KOPT-K1 (cell line): ENCODE data around the gene SCN2A.
"Not testable (repeated sequence)": the region's sequence is repeated elsewhere in the genome, so short reads cannot be mapped to it uniquely, and the experiment has no call there.

Experiments used
- H3K27ac ChIP-seq: fragments of 200-600 bp; sonication (generic); 2 replicates; pipeline ENCODE4 v1.5.1; 2016; ENCODE audit warnings: antibody characterized with exemption, mild to moderate bottlenecking, low read depth, low read length; ENCODE audit not compliant: poor library complexity, severe bottlenecking
- H3K36me3 ChIP-seq: fragments of 200-600 bp; sonication (generic); 2 replicates; pipeline ENCODE4 v1.5.1; 2017; ENCODE audit warnings: antibody characterized with exemption, mild to moderate bottlenecking, low read length, moderate library complexity; ENCODE audit not compliant: insufficient read depth
- H3K9me3 ChIP-seq: fragments of 200-600 bp; sonication (generic); 2 replicates; pipeline ENCODE4 v1.5.1; 2017; ENCODE audit warnings: antibody characterized with exemption, low read length, mild to moderate bottlenecking; ENCODE audit not compliant: insufficient read depth, poor library complexity, severe bottlenecking

The SCN2A gene

DNA sequence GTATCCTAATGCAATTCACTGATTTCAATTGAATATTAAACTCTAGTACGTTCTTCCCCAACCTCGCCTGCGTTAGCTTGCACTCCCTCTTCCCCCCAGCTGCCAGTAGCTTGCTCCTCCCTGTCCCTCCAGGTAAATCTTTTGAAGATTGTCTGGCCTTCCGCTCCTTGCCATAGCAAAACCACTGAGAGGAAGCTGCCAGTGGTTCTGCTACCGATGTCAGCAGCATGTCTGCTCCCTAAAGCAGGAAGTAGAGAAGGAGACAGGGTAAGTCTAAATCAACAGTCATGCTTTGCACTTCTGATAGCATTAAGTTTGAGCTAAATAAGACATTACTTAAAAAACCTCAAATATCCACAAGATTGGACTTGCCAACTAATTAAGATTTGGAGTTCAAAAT is 89.1 kb downstream of the SCN2A start:
- Histone ChIP-seq H3K27ac (no peak overlapping the region), H3K36me3 (no peaks in the 10 kb centered on the region), H3K9me3 (no peaks in the 10 kb centered on the region)

DNA sequence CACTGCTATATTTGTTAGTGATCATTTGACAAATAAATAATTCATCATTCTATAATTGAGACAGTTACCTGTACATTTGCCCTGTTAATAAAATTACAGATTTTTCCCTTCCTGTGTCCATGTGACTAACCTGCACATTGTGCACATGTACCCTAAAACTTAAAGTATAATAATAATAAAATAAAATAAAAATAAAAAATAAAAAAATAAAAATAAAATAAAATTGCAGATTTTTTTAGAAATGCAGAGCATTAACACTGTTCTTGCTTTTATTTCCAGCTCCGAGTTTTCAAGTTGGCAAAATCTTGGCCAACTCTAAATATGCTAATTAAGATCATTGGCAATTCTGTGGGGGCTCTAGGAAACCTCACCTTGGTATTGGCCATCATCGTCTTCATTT is 105.1 kb downstream of the SCN2A start:
- not testable (repeated sequence) for H3K36me3 ChIP-seq, H3K9me3 ChIP-seq, H3K27ac ChIP-seq

DNA sequence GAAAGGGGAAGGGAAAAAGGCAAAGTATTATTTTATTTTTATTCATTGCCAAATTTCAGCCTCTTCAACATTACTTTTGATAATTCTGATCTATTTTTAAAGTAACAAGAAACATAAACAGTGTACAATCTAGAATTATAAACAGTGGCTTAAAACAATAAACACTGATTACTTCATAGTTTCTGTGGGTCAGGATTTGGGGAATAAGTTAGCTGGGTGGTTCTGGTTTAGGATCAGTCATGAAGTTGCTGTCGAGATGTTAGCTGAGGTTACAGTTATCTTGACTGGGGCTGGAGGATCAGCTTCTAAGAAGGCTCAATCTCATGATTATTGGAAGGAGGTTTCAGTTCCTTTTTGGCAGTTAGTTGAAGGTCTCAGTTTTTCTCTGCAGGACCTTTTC is 109.2 kb downstream of the SCN2A start:
- Histone ChIP-seq H3K27ac (no peak overlapping the region), H3K9me3 (no peaks in the 10 kb centered on the region), H3K36me3 (no peaks in the 10 kb centered on the region)

DNA sequence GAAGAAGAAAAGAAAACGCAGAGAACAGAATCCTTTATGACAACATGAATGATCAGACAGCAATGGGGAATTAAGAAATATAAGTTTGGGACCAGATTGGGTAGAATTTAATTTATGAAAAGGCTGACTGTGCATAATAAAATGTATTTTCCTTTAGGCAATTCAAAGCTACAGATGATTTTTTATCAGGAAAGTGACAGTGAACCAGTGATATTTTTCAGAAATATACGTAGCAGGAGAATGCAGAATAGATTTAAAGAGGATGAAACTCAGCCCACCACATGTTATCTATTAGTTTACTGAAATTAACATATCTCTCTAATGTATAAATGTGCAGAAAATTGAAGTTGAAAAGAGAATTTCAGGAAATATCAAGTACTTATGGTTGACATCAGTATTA is 110.0 kb downstream of the SCN2A start:
- no peaks in the 10 kb centered on the region for H3K9me3 ChIP-seq
- H3K27ac ChIP-seq: no peak overlapping the region
- no peaks in the 10 kb centered on the region for H3K36me3 ChIP-seq

DNA sequence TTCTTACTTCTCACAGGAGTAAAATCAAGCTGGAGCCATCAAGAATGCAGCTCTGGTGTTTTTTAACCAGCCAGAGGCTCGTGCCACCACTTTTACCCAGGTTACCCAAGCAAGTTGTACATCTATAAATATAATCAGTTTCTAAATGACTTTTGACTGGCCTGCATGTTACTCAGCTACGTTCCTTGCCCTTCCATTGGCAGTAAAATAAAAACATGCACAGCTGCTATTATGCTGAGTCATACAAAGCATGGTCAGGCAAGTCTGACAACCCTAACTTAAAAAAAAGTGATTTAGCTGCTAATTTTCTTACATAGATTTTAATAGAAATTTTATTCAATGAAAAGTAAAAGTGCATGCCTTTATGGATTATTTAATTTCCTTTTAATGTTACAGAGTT is 118.5 kb downstream of the SCN2A start:
- Histone ChIP-seq H3K36me3 (no peaks in the 10 kb centered on the region), H3K27ac (no peak overlapping the region), H3K9me3 (no peaks in the 10 kb centered on the region)

DNA sequence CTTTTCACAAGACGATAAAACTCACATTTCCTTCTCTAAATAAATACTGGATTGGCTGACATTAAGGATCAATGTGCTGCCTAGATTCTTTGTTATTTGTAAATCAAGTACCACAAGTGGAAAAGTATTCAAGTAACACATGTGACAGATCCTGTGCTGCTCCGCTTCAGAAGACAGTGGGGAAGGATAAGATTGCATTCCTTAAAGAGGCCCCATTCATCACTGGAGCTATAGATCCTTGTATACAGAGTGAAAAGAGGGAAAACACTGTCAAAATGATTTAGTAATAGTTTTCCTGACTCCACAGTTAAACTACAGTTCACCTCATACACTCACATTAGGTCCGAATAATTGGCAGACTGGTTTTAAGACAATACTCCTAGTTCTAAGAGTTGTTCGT is 122.3 kb downstream of the SCN2A start:
- no peaks in the 10 kb centered on the region for H3K36me3 ChIP-seq
- no peaks in the 10 kb centered on the region for H3K9me3 ChIP-seq
- no peak overlapping the region for H3K27ac ChIP-seq

DNA sequence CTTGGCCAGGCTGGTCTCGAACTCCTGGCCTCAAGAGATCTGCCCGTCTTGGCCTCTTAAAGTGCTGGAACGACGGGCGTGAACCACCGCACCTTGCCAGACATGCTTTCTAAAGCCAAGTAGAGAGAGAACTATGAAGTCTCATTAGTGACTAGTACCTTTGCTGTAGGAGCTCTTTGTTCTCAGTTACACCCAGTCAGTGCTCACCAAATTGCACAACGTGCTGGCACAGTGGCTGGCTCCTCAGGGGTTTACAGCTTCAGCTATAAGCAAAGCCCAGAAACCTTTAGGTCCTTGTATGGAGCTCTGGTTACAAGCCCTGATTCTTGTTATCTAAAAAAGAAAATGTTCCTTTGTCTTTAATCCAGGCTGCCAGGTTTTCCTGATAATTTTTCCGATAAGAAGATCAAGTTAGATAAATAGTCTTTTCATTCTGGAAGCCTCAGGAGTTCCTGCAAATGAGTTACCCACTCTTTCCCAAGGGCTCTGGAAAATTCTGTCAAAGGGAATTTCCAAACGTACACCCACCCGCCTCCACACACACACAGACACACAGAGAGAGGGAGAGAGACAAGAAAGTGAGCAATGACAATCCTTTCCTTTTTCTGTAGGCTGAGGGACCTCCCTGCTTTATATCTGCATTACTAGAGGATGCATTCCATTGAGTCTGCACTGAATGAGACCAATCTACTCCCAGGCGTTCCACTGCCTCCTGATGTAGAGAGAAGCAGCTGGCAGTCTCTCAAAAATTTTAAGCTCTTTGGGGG is 130.1 kb downstream of the SCN2A start:
- H3K36me3 ChIP-seq: no peaks in the 10 kb centered on the region
- no peak overlapping the region for H3K27ac ChIP-seq
- H3K9me3 ChIP-seq: no peaks in the 10 kb centered on the region

DNA sequence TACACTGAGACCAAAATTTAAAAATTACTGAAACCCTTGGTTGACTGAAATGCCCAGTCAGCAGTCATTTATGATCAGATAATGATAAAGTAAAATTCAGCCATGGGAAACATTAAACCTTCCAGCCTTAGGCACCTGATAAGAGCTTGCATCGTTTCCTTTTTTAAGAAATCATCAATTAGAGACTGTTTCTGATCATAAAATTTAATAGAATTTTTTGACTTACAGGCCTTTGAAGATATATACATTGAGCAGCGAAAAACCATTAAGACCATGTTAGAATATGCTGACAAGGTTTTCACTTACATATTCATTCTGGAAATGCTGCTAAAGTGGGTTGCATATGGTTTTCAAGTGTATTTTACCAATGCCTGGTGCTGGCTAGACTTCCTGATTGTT is 130.7 kb downstream of the SCN2A start:
- Histone ChIP-seq H3K9me3 (no peaks in the 10 kb centered on the region), H3K27ac (no peak overlapping the region), H3K36me3 (no peaks in the 10 kb centered on the region)

DNA sequence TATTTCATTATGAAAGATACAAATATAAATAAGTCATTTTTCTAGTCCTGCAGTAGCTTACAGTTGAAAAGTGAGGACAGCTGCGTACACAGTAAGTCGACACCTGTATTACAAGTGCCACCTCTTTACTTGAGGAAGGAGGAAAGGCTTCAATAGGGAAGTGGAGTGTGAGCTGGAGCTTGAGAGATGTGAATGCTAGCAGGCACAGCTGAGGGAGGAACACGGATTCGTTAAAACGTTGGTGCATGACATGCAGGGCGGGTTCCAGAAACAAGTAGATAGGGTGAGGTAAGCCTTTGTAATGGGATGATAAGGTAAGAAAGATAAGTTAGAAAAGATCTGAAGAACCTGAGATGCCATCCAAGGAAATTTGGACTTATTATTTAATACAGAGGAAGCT is 132.1 kb downstream of the SCN2A start:
- no peaks in the 10 kb centered on the region for H3K9me3 ChIP-seq
- no peaks in the 10 kb centered on the region for H3K36me3 ChIP-seq
- no peak overlapping the region for H3K27ac ChIP-seq

DNA sequence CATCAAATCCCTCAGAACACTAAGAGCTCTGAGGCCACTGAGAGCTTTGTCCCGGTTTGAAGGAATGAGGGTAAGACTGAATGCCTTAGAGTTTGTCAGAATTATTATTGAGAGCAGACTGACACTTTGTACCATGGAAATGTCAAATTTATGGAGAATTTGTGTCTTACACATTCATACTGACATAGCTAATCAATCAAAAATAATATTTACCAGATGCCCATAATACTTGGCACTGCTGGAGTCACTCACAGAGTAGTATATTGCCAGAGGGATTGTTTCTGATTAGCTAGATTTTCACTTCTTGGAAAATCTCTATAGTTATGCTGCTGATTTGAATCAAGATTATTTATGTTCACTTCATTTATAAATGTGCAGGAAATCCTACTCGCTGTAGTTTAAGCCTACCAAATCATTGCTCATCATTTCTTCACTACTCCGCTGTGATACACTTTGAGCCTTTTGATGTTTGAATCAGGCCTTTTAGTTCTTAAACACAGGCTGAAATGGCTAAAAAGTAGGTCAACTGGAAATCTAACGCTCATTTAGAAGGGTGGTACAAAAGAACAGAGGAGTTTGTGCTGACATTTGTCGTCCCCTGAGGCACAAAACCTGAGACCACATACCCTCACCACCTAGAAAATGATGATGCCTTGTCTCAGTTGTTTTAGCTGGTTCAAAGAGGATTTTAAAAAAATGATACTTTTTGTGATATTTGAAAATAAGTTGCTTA is 134.2 kb downstream of the SCN2A start:
- Histone ChIP-seq H3K36me3 (no peaks in the 10 kb centered on the region), H3K9me3 (no peaks in the 10 kb centered on the region), H3K27ac (no peak overlapping the region)

DNA sequence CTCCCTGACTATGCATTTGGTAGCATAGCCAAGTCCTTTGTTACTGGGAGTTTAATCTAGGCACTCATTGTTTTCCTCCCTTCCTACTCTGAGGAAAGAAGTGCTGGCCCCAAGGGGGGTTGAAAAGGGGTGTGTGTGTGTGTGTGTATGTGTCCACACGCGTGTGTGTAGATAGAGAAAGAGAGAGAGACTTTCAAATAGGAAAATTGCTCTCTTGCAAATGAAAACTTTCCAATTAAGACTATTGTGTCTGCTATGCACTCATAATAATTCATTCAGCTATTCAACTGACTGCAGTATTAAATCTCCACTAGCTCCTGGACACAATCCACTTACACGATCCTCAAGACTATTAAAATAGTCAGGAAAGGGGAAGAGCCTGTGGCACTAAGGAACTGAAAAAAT is 137.4 kb downstream of the SCN2A start:
- no peaks in the 10 kb centered on the region for H3K9me3 ChIP-seq
- no peaks in the 10 kb centered on the region for H3K36me3 ChIP-seq
- no peak overlapping the region for H3K27ac ChIP-seq

DNA sequence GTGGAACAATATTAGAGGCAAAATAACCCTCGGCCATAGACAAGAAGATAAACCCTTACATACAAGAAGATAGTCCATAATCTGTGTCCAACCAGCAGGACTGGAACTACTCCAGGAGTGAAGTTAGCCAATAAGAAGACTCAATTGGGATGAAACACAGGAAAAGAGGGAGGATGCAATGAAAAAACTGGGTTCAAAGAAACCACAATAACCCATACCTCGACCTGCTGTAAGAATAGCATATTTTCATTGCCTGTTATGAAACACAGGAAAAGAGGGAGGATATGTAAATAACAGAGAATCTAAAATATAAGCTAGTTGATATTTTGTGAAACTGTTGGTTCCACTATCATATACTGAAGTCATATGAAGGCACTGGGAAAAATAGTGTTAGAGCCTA is 143.1 kb downstream of the SCN2A start:
- Histone ChIP-seq H3K36me3 (no peaks in the 10 kb centered on the region), H3K9me3 (no peaks in the 10 kb centered on the region), H3K27ac (no peak overlapping the region)

DNA sequence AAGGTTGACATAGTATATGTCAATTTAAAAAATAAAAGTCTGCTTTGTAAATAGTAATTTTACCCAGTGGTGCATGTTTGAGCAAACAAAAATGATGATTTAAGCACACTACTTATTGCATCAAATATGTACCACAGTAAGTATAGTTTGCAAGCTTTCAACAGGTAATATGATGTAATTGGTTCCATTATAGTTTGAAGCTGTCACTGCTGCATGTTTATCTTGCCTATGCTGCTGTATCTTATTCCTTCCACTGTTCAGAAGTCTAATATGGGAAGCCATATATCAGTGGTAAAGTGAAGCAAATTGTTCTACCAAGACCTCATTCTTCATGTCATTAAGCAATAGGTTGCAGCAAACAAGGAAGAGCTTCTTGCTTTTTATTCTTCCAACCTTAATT is 151.7 kb downstream of the SCN2A start:
- Histone ChIP-seq H3K27ac (no peak overlapping the region), H3K9me3 (no peaks in the 10 kb centered on the region), H3K36me3 (no peaks in the 10 kb centered on the region)

DNA sequence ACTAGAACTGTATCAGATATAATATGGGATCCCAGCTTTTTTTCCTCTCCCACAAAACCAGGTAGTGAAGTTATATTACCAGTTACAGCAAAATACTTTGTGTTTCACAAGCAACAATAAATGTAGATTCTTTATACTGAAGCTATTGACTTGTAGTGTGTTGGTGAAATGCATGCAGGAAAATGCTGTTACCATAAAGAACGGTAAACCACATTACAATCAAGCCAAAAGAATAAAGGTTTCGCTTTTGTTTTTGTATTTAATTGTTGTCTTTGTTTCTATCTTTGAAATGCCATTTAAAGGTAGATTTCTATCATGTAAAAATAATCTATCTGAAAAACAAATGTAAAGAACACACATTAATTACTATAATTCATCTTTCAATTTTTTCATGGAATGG is 152.6 kb downstream of the SCN2A start:
- H3K9me3 ChIP-seq: no peaks in the 10 kb centered on the region
- no peaks in the 10 kb centered on the region for H3K36me3 ChIP-seq
- H3K27ac ChIP-seq: peak overlapping the region; percentile 45

DNA sequence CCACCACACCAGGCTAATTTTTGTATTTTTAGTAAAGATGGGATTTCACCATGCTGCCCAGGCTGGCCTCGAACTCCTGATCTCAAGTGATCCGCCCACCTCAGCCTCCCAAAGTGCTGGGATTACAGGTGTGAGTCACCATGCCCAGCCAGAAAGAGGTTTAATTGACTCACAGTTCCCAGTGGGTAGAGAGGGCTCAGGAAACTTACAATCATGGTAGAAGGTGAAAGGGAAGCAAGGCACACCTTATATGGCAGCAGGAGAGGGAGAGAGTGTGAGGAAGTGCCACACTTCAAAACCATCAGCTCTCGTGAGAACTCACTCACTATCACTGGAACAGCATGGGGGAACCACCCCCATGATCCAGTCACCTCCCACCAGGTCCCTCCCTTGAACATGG is 159.4 kb downstream of the SCN2A start:
- H3K9me3 ChIP-seq: not testable (repeated sequence)

DNA sequence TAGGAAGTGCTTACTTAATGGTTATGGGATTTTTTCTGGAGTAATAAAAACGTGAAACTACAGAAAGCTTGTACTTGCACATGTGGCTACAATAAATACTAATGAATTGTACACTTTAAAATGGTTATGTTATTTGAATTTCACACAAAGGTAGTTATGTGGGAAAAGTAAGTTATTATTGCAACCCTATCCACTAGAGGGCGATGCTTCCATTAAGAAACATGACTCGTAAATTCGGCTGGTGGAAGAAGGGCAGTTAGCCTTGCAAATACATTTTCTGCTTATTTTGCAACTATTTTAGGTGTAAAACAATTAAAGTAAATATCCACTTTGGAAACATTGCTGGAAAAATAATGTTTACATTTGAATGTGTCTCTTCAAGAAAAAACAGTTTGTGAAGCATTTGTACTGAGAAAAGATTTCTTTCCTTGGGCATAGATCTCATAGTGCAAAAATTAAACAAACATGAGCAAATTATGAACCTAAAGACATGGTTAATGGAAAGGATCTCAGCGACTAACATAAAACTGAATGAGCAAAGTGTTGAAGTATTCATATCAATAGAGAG is 162.2 kb downstream of the SCN2A start:
- H3K9me3 ChIP-seq: no peaks in the 10 kb centered on the region
- no peaks in the 10 kb centered on the region for H3K36me3 ChIP-seq
- no peak overlapping the region for H3K27ac ChIP-seq

More for the DNA sequence above, 159.4 kb downstream of the SCN2A start:
- not testable (repeated sequence) for H3K27ac ChIP-seq, H3K36me3 ChIP-seq
